Inflammatory macrophage treated with lipopolysaccharide for 4 hours (primary cell): Measurements from ENCODE around the gene CTSE.
A peak's percentile ranks its signal among the peaks of the same experiment; 100 is the strongest.

Experiments
- DNase-seq: peaks from one replicate; pipeline ENCODE4 v3.0.0-alpha.2; 2020

CTSE gene

DNA sequence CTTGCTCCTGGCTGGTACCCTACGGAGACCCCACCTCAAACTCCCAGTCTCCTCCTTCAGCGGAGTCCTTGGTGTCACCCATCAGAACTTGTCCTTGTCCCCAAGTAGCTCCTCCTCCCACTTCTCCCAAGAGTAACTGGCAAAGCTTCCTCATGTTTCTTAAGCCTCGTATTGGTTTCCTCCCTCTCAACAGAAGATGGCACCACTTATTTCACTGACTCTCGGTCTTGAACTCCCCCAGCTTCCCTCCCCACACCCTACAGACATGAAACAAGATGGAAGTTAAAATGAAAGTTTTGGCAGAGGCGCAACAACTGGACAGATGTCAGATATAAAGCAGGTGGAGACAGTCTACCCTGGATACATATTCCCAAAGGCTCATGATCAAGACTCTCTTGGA is 33.9 kb downstream of the CTSE start:
- DNase-seq, result no peak

DNA sequence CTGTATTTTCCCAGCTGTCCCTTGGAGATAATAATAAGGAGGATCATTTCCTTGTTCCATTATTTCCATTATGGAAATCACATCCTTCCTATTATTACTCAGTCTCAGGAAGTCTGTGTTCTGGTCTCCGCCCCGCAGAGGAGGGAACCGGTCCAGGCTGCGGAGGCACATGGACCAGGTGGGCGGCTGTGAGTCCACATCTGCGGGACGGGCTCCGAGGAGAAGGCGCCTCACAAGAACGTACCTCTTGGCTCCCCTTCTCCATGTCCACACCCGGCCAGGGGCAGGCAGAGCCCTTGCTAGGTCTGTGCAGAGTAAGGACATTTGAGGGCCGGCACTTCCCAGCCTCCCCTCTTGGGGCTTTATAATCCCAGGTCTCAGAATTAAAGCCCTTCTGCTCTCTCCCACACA is 35.1 kb downstream of the CTSE start:
- no peak for DNase-seq

DNA sequence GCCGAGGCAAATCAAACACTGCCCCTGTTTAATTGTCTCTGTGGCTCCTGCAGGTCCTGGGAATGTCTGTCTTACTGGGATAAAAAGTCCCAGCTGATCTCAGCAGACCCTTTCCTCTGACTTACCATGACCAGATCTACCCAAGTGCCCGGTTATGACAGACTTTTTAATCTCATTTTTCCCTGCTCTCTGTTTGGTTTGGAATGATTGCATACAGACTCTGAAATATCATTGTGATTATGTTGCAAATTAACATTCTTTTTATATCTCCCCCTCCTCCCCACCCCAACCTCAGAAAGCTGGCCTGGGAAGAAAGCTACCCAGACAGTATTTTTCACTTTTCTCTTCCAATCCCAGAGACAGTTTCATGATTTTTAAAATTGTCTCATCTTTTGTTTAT is 36.8 kb downstream of the CTSE start:
- no peak for DNase-seq

DNA sequence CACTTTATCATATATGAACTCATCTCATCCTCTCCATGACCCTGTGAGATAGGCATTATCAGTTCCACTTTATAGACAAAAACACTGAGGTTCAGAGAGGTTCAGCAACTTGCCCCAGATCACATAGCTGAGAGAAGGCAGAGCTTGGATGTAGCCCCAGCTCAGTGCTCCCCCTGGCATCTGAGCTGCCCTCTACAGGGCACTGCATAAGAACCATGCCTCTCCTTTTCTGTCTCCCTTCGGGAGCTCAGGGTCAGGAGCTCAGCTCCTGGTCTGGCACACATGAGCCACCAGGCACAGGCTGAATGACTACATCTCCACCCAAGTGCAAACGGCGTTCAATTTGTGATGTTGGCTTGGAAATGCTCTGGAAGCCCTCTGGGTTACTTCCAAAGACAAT is 37.4 kb downstream of the CTSE start:
- DNase-seq, result no peak

DNA sequence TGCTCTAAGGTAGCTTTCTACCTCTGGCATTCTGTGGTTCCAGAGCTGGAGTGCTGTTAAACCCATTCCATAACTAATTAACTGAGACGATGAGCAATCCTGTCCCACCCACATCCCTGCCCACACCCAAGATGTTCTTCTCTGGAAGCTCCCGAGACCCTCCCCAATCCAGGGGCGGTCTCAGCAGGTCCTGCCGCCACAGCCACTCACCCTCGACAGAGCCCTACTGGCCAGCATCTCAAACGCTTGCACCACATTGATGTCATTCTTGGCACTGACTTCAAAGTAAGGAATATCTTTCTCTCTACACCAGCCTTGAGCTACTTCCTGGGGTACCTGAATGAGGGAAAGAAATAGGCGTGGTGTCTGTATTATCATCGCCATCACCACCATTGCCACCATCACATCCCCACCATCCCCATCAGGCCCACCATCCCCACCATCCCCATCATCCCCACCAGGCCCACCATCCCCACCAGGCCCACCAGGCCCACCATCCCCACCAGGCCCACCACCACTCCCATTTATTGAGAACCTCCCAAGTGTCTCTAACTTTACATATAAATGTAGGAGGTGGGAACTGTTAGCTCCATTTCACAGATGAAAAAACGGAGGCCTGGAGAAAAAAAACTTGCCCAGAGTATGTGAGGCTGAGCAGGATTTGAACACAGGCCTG is 38.2 kb downstream of the CTSE start:
- DNase-seq, result no peak

DNA sequence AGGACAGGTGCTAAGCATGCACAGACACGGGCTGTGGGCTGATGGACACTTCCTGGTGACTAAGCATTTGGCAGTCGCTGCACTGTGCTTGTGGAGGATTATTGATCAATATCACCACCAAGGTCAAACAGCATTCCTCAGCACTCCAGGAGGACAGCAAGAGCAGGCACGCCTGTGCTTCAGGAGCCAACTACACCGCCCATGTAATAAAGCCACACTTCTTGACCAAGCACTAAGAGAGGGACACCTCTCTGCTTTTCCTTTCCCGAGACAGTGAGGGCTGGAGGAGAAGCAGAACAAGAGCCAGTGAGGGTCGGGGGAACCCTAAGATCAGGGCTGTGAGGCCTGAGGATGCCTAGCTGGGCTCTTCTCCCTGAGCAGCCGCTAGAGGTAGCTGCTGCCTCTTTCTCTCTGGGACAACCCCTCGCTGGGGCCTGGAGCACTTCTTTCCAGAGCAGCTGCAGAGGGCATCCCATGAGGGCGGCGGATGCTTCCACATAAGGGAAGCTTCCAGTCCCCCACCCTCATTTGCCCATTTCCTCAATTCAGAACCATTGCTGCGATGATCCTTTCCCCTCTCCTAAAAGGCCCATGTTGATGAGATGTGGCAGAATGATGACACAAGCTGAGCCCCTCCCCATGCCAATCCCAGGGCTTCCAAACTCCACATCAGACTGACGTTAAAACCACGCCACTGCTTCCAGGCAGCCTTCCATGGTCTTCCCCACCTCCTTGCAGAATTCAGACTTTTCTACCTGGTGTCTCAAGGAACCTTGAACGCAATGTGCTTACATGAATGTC is 39.6 kb downstream of the CTSE start:
- DNase-seq, result peak; percentile 60

DNA sequence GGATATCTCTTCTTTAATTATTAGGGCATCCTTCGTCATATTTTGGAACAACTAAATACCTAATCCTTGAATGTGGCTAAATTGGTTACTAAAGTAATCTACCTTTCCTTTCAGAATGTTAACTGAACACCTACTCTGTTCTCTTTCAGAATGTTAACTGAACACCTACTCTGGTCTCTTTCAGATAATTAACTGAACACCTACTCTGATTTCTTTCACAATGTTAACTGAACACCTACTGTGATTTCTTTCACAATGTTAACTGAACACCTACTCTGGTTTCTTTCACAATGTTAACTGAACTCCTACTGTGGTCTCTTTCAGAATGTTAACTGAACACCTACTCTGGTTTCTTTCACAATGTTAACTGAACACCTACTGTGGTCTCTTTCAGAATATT is 42.4 kb downstream of the CTSE start:
- DNase-seq, result no peak

DNA sequence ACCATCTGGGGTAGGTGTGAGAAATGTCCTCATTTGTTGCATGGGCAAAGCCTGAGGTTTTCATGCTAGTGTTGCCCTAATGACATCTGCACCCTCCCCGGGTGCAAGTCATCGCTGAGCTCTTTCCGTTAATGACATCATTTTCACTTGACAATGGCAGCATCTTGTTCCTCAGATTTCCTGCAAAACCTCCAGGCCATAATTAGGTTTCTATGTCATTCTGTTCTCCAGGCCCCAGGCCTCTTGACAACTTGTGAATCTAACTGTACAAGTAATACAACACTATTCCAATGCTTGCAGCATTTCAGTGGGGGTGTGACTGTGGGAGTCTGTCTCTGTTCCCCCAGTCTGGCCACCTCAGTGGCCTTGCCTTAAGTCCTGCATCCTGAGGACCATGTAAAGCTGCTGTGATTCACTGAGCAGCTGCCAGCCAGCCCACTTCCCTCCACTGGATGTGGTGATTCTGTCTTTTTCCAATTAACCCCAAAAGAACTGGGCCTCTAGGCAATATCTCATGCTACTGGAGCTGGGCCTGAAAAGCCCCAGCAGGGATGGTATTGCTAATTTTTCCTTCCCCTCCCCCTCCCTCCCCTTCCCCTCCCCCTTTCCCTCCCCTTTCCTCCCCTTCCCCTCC is 43.3 kb downstream of the CTSE start:
- DNase-seq, result peak; percentile 36

DNA sequence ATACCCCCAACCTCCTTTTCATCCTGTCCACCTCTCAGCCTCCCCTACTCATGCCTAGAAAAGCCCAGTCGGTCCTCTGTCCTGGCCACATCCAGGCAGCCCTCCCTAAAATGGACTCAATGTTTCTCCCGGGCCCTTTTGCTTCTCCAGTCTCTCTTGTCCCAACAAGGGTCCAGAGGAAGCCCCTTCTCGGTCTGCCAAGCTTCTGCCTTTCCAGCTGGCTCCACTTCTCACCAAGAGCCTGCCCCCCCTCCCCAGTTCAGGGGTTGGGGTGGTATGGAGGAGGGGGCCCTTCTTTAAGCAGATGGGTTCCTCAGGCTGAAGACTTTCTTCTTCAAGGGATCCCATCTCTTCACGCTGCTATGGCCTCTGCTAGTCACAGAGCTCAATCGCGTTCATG is 44.4 kb downstream of the CTSE start:
- DNase-seq, result no peak

DNA sequence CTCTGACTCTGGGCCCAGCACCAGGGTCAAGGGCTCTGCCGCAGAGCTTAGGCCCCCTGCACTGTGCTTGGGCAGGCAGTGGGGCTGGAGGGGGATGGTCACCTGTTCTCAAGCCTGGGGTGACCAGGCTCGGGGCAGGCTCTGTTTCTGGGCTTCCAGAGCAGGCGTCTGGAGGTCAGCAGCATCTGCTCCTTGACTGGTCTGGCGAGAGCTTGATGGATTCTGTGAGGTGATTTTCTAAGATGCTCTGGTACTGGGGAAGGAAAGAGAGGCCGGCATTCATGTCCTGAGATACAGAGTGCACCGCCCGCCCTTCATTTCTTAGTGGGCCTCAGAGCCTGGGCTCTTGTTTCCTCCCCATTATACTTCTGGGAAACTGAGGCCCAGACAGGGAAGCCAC is 45.0 kb downstream of the CTSE start:
- no peak for DNase-seq

DNA sequence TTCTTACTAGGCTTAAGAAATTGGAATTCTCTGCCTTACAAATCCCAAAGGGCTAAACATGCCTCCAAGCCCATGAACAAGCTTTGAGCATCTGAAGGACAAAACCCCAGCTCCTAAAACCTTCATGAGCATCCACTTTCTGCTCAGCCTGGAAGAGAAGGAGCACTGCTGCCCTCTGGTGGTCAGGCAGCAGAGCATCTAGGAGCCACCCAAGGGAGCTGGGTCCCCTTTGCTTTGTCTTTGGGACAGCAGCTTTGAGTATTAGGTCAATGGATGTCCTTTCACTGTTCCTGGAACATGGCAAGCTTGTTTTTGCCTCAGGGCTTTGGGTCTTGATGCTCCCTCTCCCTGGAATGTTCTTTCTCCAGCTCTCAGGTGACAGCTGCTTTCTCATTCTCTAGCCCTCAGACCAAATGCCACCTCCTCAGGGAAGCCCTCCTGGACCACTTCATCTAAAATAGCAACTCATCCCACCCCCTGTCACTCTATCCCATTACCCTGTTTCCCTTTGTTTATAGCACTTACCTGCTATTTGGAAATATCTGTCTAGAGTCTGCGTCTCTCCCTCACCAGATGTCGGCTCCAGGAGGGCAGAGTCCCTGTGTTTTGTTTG is 46.2 kb downstream of the CTSE start:
- peak; percentile 65 for DNase-seq

DNA sequence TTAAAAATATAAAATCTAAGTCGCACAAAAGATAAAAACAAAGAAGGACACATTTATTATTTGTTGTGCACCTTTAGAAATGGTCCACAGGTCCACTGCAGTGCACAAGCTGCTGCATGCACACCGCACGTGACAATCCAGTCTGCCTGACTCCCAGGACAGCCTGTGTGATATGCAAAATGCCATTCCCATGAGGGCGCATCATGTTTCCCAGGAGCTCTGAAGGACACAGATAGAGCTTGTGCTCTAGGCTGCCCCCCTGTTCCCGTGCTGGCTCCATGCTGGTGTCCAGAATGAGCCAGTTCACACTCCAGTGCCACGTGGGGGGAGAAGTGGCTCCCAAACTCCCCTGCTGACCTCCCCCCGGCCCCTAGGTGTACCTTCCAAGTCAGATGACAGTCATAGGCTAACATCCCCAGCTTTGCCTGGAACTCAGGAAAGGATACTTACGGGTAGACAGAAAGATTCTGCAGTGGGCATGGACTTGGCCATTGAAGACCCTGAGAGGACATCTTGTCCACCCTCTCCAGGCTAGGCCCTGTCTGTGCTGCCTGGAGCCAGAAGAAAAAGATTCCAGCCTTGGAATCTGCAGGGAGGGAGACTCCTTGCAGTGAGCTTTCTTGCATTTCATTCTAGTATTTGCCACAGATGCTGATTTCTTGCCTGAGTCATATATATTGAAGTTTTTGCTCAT is 46.8 kb downstream of the CTSE start:
- DNase-seq, result no peak

DNA sequence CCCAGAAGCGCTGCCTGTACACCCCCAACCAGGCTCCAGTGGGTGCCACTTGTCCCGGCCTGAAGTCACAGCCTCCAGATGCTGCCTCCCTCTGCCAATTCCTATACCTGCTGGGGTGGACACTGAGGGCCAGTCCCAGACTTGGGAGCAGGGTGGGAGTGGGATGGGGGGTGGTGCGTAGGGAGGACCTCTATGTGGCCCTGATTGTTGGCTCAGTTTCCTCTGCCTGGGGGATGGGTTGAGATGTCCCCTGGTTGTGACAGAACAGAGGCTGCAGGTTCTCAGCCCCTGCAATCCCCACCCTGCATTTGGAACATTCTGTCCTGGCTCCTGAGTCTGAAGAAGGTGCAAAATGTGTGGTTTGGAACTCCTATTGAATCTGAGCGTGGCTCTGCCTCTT is 47.7 kb downstream of the CTSE start:
- DNase-seq, result no peak

DNA sequence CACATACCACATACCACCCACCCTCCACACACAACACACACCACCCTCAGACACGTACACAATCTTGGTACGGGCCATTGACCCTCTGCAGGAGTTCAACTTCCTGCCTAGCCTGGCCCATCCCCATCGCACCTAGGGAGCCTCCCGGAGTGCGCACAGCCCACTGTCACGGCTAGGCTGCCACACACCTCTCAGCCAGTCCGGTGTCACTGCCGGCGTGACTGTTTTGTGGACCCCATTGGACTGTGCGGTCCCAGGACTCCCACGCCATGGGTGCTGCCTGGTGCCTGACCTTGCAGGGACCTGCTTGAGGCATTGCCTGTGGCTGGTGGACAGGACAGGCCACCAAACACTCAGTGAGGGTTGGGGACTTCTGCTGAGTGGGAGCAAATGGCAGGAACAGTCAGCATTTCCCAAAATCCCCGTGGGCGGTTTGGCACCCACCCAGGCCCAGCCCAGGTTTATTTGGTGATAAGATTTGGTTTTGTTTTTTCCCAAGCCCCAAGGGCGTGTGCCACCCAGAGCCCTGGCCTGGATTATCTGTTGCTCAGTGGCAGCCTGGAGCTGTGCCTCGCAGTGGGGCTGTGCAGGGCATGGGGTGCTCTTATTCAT is 48.2 kb downstream of the CTSE start:
- no peak for DNase-seq

DNA sequence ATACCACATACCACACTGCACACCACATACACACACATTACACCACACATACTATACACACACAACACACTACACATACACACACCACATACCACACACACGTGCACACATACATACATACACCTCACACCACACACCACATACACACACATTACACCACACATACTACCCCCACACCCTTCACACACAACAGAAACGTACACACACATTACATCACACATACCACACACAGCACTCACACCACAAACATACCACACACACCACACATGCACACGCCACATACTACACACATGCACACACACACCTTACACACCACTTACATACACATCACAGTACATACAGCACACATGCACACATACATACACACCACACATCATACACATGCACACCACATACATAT is 49.0 kb downstream of the CTSE start:
- DNase-seq, result no peak

DNA sequence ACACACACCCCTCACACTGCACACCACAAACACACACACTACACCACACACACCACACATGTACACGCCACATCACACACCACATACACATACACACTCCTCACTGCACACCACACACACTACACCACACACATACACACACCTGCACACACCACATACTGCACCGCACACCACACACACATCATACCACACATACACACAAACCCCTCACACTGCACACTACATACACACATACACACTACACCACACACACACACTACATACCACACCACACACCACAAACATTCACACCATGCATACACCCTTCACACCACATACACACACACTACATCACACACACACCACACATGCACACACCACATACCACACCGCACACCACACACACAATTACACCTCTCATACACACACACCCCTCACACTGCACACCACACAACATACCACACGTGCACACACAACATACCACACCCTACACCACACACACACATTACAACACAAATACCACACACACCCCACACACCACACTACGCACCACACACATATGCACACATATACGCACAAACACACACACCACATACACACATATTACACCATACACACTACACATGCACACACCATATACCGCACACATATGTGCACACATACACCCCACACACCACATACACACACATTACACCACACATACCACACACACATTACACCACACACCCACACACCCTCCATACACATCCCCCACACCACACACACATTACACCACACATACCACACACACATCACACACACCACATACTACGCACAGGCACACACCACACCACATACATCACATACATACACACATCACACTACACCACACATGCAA is 50.1 kb downstream of the CTSE start:
- no peak for DNase-seq

DNA sequence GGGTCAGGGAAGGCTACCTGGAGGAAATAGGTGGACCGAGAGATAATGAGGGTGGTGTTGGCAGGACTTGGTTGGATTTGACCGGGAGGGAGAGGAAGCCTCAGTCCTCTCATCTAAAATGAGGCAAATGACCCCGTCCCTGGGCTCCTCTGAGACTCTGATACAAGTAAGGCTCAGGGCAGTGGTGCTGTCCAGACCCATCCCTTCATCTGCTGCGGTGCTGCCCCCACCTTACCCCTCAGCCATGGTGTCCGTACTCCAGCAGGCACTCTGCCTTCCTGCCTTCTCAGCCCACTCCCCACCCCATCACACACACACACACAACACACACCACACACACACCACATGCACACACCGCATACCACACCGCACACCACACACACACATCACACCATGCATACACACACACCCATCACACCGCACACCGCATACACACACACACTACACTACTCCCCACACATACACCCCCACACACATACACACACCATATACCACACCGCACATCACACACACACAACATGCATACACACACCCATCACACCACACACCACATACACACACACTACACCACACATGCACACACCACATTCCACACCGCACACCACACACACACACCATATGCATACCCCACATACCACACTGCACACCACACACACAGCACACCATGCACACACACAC is 51.1 kb downstream of the CTSE start:
- DNase-seq, result no peak

DNA sequence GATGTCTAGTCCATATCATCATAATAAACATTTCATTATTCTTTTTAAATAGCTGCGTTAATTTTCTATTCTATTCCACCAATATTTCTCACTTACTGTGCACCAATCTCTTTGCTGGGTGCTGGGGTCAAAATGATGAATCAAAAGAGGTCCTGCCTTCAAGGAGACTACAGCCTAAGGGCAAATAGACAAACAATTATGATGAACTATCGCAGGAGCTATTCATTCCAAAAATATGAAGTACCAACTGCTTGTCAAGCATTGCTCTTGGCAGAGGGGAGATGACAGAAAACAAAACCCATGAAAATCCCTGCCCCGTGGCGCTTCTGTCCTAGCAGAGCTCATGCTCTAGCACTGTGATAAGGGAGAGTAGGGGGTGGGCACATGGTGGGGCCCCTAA is 51.6 kb downstream of the CTSE start:
- DNase-seq, result no peak

DNA sequence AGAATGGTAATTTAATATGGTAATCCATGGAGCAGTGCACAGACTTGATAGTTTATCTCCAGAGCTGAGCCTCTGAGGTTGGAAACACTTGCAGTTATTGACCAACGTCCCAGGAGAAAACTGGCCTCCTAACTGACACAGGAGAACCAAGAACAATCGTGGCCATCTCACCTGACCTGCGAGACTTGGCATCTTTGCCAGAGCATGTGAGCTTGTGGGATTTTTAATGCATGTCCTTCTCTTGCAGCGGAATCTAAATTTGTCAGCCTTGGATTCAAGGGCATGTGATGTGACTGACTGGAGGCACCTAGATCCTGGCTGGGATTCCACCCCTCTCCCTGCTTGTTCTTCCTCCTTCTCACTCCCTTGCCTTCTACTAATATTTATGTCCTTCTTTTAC is 52.6 kb downstream of the CTSE start:
- no peak for DNase-seq

DNA sequence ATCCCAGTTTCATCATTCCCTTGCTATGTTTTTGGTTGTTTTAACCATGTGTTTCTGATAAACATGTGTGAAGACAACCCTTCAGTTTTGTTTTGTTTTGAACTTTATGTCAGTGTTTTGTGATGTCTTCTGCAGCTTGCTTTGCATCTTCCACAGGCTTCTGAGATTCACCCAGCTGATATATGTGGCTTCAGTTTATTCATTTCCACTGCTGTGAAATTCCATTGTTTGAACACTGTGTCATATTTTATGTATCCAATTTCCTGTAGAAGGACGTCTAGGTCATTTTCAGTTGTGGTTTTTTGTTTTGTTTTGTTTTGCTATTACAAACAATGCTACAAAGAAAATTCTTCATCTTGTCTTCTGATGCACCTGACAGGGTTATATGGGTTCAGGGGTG is 53.2 kb downstream of the CTSE start:
- DNase-seq, result no peak

DNA sequence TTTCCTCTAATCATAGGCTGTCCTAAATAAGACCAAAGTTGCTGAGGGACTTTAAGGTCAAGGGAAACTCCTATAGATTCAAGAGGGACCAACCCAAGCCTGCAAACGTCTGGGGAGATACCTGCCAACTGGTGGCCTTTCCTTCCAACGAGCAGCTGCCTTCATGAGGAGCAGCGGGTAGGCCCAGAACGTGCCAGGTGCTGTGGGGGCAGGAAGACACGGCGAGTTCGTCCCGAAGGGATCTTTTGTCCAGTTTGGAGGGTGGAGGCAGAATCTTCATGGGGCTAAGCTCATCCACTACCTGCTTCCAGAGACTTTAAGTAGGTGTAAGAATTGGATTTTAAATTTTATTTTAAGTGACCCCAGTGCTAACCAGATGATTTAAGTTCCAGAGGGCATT is 54.5 kb downstream of the CTSE start:
- no peak for DNase-seq
